Measurements from ENCODE around the gene SERTAD2. TPM values are rescaled to one million over a fixed set of nuclear protein-coding genes. Genes with fewer than 3 reads are reported as not detected.

The SERTAD2 gene
- total RNA-seq, 1 donor from 2014 or later = 9.8 TPM

GRCh38 chr2:64657411-64657810, 3.7 kb upstream of the SERTAD2 start:
- Mint-ChIP-seq H3K36me3 (ENCODE audit: low read depth, unreplicated experiment) (no peaks in the 10 kb centered on the region), H3K4me1 (ENCODE audit: unreplicated experiment) (peaks cover 6% of the 10 kb centered on the region), H3K27me3 (ENCODE audit: unreplicated experiment) (peaks cover 7% of the 10 kb centered on the region), H3K4me3 (ENCODE audit: unreplicated experiment) (no peak overlapping the region), H3K27ac (ENCODE audit: unreplicated experiment) (no peak overlapping the region), H3K9me3 (ENCODE audit: unreplicated experiment) (no peaks in the 10 kb centered on the region)
- DNase-seq (ENCODE audit: low spot score) = no peak
- TF ChIP-seq CTCF (IDR thresholded peaks at IDR 0.05; ENCODE audit: unreplicated experiment) = no peak

- no peak overlapping the region for H3K27ac Mint-ChIP-seq (ENCODE audit: unreplicated experiment)
- peaks cover 7% of the 10 kb centered on the region for H3K27me3 Mint-ChIP-seq (ENCODE audit: unreplicated experiment)
- no peak for DNase-seq (ENCODE audit: low spot score)
- no peak overlapping the region for H3K4me3 Mint-ChIP-seq (ENCODE audit: unreplicated experiment)
- H3K4me1 Mint-ChIP-seq (ENCODE audit: unreplicated experiment) = peaks cover 14% of the 10 kb centered on the region
- H3K9me3 Mint-ChIP-seq (ENCODE audit: unreplicated experiment) = no peaks in the 10 kb centered on the region
- TF ChIP-seq CTCF (IDR thresholded peaks at IDR 0.05; ENCODE audit: unreplicated experiment) = no peak
- no peaks in the 10 kb centered on the region for H3K36me3 Mint-ChIP-seq (ENCODE audit: low read depth, unreplicated experiment)
Observed at GRCh38 chr2:64656379-64656778, 2.7 kb upstream of the SERTAD2 start.

GRCh38 chr2:64655873-64656272, 2.2 kb upstream of the SERTAD2 start:
- Mint-ChIP-seq H3K4me3 (ENCODE audit: unreplicated experiment) (no peak overlapping the region), H3K27me3 (ENCODE audit: unreplicated experiment) (peaks cover 7% of the 10 kb centered on the region), H3K27ac (ENCODE audit: unreplicated experiment) (no peak overlapping the region), H3K9me3 (ENCODE audit: unreplicated experiment) (no peaks in the 10 kb centered on the region), H3K36me3 (ENCODE audit: low read depth, unreplicated experiment) (no peaks in the 10 kb centered on the region), H3K4me1 (ENCODE audit: unreplicated experiment) (peaks cover 14% of the 10 kb centered on the region)
- no peak for DNase-seq (ENCODE audit: low spot score)
- TF ChIP-seq CTCF (IDR thresholded peaks at IDR 0.05; ENCODE audit: unreplicated experiment) = no peak

GRCh38 chr2:64655018-64655664, 1.4 kb upstream of the SERTAD2 start:
- peak; percentile 15 for TF ChIP-seq CTCF (IDR thresholded peaks at IDR 0.05; ENCODE audit: unreplicated experiment)
- Mint-ChIP-seq H3K4me1 (ENCODE audit: unreplicated experiment) (peaks cover 14% of the 10 kb centered on the region), H3K4me3 (ENCODE audit: unreplicated experiment) (peak overlapping the region; percentile 88), H3K9me3 (ENCODE audit: unreplicated experiment) (no peaks in the 10 kb centered on the region), H3K36me3 (ENCODE audit: low read depth, unreplicated experiment) (no peaks in the 10 kb centered on the region), H3K27me3 (ENCODE audit: unreplicated experiment) (peaks cover 7% of the 10 kb centered on the region), H3K27ac (ENCODE audit: unreplicated experiment) (peak overlapping the region; percentile 67)
- DNase-seq (ENCODE audit: low spot score) = no peak

- H3K36me3 Mint-ChIP-seq (ENCODE audit: low read depth, unreplicated experiment) = no peaks in the 10 kb centered on the region
- H3K4me3 Mint-ChIP-seq (ENCODE audit: unreplicated experiment) = peak overlapping the region; percentile 88
- peaks cover 14% of the 10 kb centered on the region for H3K4me1 Mint-ChIP-seq (ENCODE audit: unreplicated experiment)
- H3K9me3 Mint-ChIP-seq (ENCODE audit: unreplicated experiment) = no peaks in the 10 kb centered on the region
- peaks cover 7% of the 10 kb centered on the region for H3K27me3 Mint-ChIP-seq (ENCODE audit: unreplicated experiment)
- H3K27ac Mint-ChIP-seq (ENCODE audit: unreplicated experiment) = peak overlapping the region; percentile 80
- no peak for TF ChIP-seq CTCF (IDR thresholded peaks at IDR 0.05; ENCODE audit: unreplicated experiment)
- DNase-seq (ENCODE audit: low spot score) = peak; percentile 68
Observed at GRCh38 chr2:64654063-64654811, 524 bp upstream of the SERTAD2 start.

Data from endothelial cell (in vitro differentiated cells).